UCSD-AML1 (cell line): ENCODE data around the gene CACNA1H.
A peak's percentile ranks its signal among the peaks of the same experiment; 100 is the strongest.

Experiments used
- DNase-seq: peaks from one replicate; lab custom pipeline; 2025; ENCODE audit not compliant: unreplicated experiment; lab: John Stamatoyannopoulos, UW

The CACNA1H gene

GRCh38 chr16:1210461-1210860 lies 57.6 kb downstream of the CACNA1H start:
- no peak for DNase-seq

- DNase-seq, result no peak
Measured at GRCh38 chr16:1211451-1212268, 58.8 kb downstream of the CACNA1H start.

- DNase-seq, result no peak
Measured at GRCh38 chr16:1212616-1213194, 59.8 kb downstream of the CACNA1H start.

GRCh38 chr16:1213231-1213630 lies 60.3 kb downstream of the CACNA1H start:
- DNase-seq, result no peak

GRCh38 chr16:1213796-1214372 lies 61.0 kb downstream of the CACNA1H start:
- DNase-seq, result no peak

GRCh38 chr16:1214719-1215118 lies 61.8 kb downstream of the CACNA1H start:
- no peak for DNase-seq

- DNase-seq, result no peak
Measured at GRCh38 chr16:1215574-1216295, 62.8 kb downstream of the CACNA1H start.

GRCh38 chr16:1216296-1216619 lies 63.4 kb downstream of the CACNA1H start:
- peak; percentile 22 for DNase-seq

GRCh38 chr16:1216681-1217400 lies 63.9 kb downstream of the CACNA1H start:
- no peak for DNase-seq

GRCh38 chr16:1217526-1217925 lies 64.6 kb downstream of the CACNA1H start:
- no peak for DNase-seq

GRCh38 chr16:1218061-1218929 lies 65.4 kb downstream of the CACNA1H start:
- DNase-seq, result no peak

- DNase-seq, result no peak
Measured at GRCh38 chr16:1218930-1219611, 66.2 kb downstream of the CACNA1H start.

- DNase-seq, result no peak
Measured at GRCh38 chr16:1220098-1220728, 67.3 kb downstream of the CACNA1H start.

GRCh38 chr16:1220841-1221627 lies 68.1 kb downstream of the CACNA1H start:
- DNase-seq, result no peak

GRCh38 chr16:1221628-1222552 lies 69.0 kb downstream of the CACNA1H start:
- DNase-seq, result no peak

GRCh38 chr16:1222553-1223354 lies 69.8 kb downstream of the CACNA1H start:
- DNase-seq, result no peak
